BLaER1 (cell line): ENCODE data around the gene ANTXR1.
"Not testable (repeated sequence)": the region's sequence is repeated elsewhere in the genome, so short reads cannot be mapped to it uniquely, and the experiment has no call there.

ENCODE experiments used
- H3K27ac ChIP-seq: shearing (Covaris generic); formaldehyde crosslinking; 2 replicates; pipeline ENCODE4 v1.8.1; 2022
- H3K27me3 ChIP-seq: shearing (Covaris generic); formaldehyde crosslinking; 2 replicates; pipeline ENCODE4 v1.8.1; 2022
- H3K36me3 ChIP-seq: shearing (Covaris generic); formaldehyde crosslinking; 2 replicates; pipeline ENCODE4 v1.8.1; 2022
- H3K4me1 ChIP-seq: shearing (Covaris generic); formaldehyde crosslinking; 2 replicates; pipeline ENCODE4 v1.8.1; 2022
- H3K4me2 ChIP-seq: shearing (Covaris generic); formaldehyde crosslinking; 2 replicates; pipeline ENCODE4 v1.8.1; 2022
- H3K4me3 ChIP-seq: shearing (Covaris generic); formaldehyde crosslinking; 2 replicates; pipeline ENCODE4 v1.8.1; 2022
- H3K9ac ChIP-seq: shearing (Covaris generic); formaldehyde crosslinking; 2 replicates; pipeline ENCODE4 v1.8.1; 2022
- H3K9me3 ChIP-seq: shearing (Covaris generic); formaldehyde crosslinking; 2 replicates; pipeline ENCODE4 v1.8.1; 2022
- H4K20me1 ChIP-seq: shearing (Covaris generic); formaldehyde crosslinking; 2 replicates; pipeline ENCODE4 v1.8.1; 2022
- Cebpa-rat ChIP-seq: shearing (Covaris generic); IDR thresholded peaks from 2 replicates; pipeline ENCODE4 v1.8.1; 2022

Gene ANTXR1

DNA sequence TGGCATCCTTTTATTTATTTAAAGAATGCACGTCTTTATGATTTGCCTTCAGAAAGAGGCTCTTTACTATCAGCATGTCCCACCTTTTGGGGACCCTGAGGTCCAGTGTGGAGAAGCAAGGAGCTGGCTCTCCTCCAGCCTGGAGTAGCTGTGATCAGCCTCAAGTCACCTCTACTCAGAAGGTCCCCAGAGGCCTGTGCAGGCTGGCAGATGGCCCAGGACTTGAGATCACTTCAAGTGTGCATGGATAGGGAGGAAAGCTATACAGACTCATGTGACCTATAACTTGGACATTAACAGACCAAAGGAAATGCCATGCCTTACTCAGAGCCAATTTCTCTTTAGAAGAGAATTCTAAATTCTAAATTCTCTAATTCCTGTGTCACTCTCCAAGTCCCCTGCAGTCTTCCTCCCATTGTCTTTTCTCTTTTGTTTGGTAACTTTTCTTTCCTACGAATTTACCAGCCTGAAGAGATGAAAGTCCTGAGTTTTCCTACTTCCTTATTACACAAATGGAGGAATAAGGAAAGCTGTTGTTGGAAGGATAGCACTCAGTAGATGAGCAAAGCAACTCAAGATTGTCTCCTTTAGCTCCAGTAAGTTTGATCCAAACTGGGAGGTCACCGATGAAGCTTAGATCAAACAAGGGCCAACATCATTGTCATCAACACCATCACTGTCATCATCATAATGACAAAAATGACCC lies 210.1 kb downstream of the ANTXR1 start:
- H3K27me3 ChIP-seq: no peaks in the 10 kb centered on the region
- H3K4me1 ChIP-seq: 0 out of 2 replicates have a peak, but pooled peaks cover 6% of the 10 kb centered on the region
- no peak for TF ChIP-seq Cebpa-rat
- no peaks in the 10 kb centered on the region for H4K20me1 ChIP-seq
- H3K4me3 ChIP-seq: no peak overlapping the region
- no peak overlapping the region for H3K27ac ChIP-seq
- H3K9me3 ChIP-seq: no peaks in the 10 kb centered on the region
- H3K9ac ChIP-seq: no peak overlapping the region
- no peaks in the 10 kb centered on the region for H3K36me3 ChIP-seq
- no peak overlapping the region for H3K4me2 ChIP-seq

DNA sequence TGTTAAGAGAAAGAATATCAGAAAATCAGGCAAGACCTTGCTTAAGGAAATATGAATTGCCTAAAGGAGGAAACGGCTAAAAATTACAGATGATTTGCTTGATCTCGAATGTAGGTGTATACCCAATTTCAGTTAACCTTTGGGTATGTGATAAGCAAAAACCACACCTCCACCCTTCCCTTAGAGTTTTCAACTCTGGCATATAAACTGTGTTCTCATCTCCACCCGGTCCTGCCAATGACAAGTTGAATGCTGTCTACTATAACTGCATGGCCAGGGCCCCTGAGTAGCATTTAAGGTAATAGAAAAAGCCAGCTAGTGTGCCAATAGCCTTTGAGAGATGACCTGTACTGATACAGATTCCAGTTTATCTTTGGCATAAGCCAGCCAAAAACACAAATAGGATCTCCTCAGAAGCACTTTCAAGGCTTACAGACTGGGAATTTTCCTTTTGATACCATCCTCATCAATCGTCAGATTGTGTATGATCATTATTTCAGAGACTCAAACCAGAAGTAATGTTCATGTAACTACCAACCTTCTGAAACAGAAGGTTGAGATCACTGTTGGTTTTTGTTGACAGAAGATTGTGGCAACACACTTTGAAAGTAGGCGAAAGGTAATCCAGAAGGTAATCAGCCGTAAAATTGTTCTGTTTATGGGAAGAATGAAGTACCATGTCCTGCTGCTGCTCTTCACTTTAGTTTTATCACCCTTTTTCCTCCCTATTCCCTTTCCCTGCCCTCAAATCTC lies 211.0 kb downstream of the ANTXR1 start:
- H3K4me1 ChIP-seq: 0 out of 2 replicates have a peak, but pooled peaks cover 6% of the 10 kb centered on the region
- TF ChIP-seq Cebpa-rat: no peak
- no peaks in the 10 kb centered on the region for H3K36me3 ChIP-seq
- H3K4me2 ChIP-seq: no peak overlapping the region
- no peaks in the 10 kb centered on the region for H3K9me3 ChIP-seq
- H3K27ac ChIP-seq: no peak overlapping the region
- H3K9ac ChIP-seq: no peak overlapping the region
- no peaks in the 10 kb centered on the region for H4K20me1 ChIP-seq
- no peak overlapping the region for H3K4me3 ChIP-seq
- H3K27me3 ChIP-seq: no peaks in the 10 kb centered on the region

DNA sequence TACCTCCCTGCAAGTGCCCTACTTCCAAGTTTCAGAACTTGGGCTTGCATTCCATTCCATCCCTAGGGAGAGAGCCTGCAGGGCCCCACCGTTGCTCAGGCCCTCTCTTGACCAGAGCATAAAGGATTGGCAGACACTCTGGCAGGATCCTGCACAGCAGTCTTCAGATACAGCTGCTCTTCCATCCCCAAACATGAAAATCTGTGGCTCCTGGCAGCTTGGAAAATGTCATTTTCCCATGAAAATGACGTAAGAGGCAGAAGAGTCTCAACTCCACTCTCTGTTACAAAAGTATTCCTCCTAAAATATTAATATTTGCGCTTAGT lies 211.5 kb downstream of the ANTXR1 start:
- Histone ChIP-seq H3K27ac (no peak overlapping the region), H3K4me2 (no peak overlapping the region), H3K4me3 (no peak overlapping the region), H3K9me3 (no peaks in the 10 kb centered on the region), H3K4me1 (0 out of 2 replicates have a peak, but pooled peaks cover 6% of the 10 kb centered on the region), H3K27me3 (no peaks in the 10 kb centered on the region), H4K20me1 (no peaks in the 10 kb centered on the region), H3K9ac (no peak overlapping the region), H3K36me3 (no peaks in the 10 kb centered on the region)
- no peak for TF ChIP-seq Cebpa-rat

DNA sequence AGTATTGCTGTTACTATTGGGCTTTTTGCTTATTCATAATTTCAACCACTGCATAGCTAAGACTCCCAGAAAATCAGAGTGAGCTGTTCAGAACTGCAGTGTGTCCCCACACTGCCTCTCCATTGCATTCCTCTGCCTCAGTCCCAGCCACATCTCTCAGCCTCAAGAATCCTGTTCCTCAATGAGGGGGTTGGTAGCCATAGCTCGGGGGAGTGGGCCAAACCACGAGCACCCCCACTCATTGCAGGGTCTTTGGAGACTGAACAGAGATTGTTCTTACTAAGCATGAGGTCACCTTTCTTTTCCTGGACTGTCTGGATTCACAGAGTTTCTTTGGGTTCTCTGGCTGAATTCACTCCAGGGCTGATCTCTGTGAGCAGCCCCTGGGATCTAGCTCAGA lies 213.0 kb downstream of the ANTXR1 start:
- Histone ChIP-seq H3K4me1 (0 out of 2 replicates have a peak, but pooled peaks cover 6% of the 10 kb centered on the region), H3K27ac (no peak overlapping the region), H3K4me2 (no peak overlapping the region), H3K27me3 (no peaks in the 10 kb centered on the region), H3K4me3 (no peak overlapping the region), H3K9me3 (no peaks in the 10 kb centered on the region), H3K9ac (no peak overlapping the region), H4K20me1 (no peaks in the 10 kb centered on the region), H3K36me3 (no peaks in the 10 kb centered on the region)
- TF ChIP-seq Cebpa-rat: no peak

DNA sequence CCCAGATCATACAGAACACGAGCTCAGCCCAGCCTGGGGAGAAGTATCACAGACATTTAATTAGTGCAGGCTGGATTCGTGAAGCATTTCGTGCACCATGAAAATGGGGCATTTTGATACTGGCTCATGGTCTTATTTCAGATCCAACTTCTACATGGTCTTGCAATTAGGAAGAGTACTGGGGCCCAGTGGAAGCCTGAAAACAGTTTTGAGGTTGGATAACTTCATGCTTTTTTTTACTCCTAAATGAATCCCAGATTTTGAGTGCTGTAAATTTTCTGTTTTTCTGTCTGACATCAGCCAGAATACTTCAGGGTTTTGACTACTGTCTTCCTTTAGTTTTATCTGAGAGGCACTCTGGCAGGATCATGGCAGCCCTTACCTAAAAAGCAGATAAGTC lies 213.9 kb downstream of the ANTXR1 start:
- Histone ChIP-seq H3K9me3 (no peaks in the 10 kb centered on the region), H3K36me3 (no peaks in the 10 kb centered on the region)

DNA sequence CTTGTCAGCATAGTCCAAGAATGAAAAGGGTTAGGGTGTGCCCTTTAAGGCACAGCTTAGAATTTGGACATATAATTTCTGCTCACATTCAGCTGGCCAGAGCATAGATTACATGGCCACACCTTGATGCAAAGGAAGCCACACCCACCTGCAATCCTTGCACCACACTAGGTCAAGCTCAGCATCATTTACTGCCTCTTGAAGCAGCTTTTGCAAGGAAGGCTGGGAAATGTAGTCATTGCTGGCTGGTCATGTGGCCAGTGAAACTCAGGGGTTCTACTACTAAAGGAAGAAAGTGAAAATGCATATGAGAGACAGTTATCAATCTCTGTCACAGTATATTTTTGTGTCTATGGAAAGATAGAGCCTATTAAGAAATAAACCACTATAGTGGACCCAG lies 214.7 kb downstream of the ANTXR1 start:
- Histone ChIP-seq H3K9ac (no peak overlapping the region), H3K27ac (no peak overlapping the region), H4K20me1 (no peaks in the 10 kb centered on the region), H3K27me3 (no peaks in the 10 kb centered on the region), H3K36me3 (no peaks in the 10 kb centered on the region), H3K4me3 (no peak overlapping the region), H3K4me2 (no peak overlapping the region), H3K9me3 (no peaks in the 10 kb centered on the region), H3K4me1 (0 out of 2 replicates have a peak, but pooled peaks cover 4% of the 10 kb centered on the region)
- TF ChIP-seq Cebpa-rat: no peak

More for the DNA sequence above, 213.9 kb downstream of the ANTXR1 start:
- H3K27me3 ChIP-seq: no peaks in the 10 kb centered on the region
- H4K20me1 ChIP-seq: no peaks in the 10 kb centered on the region
- no peak overlapping the region for H3K9ac ChIP-seq
- no peak for TF ChIP-seq Cebpa-rat
- no peak overlapping the region for H3K4me3 ChIP-seq
- H3K27ac ChIP-seq: no peak overlapping the region
- H3K4me2 ChIP-seq: no peak overlapping the region
- 0 out of 2 replicates have a peak, but pooled peaks cover 6% of the 10 kb centered on the region for H3K4me1 ChIP-seq

DNA sequence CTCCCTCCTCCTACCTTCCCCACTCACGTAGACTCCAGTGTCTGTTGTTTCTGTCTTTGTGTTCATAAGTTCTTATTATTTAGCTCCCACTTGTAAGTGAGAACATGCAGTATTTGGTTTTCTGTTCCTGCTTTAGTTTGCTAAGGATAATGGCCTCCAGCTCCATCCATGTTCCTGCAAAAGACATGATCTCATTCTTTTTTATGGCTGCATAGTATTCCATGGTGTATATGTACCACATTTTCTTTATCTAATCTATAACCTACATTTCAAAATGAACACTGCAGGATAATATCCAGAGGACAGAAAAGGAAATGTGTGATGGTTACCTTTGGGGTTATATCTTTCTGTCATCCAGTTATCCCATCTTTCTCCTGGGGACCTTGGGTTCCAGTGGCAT lies 218.0 kb downstream of the ANTXR1 start:
- not testable (repeated sequence) for H3K4me2 ChIP-seq, H4K20me1 ChIP-seq, H3K9ac ChIP-seq, H3K36me3 ChIP-seq, H3K9me3 ChIP-seq, H3K4me3 ChIP-seq, H3K4me1 ChIP-seq, H3K27ac ChIP-seq, H3K27me3 ChIP-seq

DNA sequence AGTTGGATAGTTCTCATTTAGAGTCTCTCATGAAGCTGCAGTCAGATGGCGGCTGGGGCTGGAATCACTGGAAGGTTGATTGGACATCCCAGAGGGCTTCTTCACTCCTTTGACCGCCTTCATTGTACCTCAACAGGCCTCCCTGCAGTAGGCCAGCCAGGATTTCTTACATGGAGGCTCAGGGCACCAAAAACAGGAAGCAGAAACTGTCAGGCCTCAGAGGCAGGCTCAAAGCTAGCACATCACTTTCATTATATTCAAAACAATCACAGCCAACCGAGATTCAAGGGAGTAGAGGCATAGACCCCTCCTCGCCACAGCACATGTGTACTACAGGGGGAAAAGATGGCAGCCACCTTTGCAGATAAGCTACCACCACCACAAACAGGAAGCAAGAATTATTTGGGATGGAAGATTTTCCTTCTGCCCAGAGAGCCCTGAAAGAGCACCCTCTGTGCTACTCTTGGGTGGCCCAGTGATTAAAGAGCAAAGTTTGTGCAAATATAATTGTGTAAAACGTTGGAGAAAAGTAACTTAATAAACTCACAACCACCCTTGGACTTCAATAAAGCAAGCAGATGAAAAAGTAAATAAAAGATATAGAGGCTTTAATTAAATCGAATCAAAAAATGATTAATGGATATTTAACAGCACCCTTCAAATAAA lies 218.8 kb downstream of the ANTXR1 start:
- no peak overlapping the region for H3K4me3 ChIP-seq
- no peaks in the 10 kb centered on the region for H3K4me1 ChIP-seq
- no peaks in the 10 kb centered on the region for H3K36me3 ChIP-seq
- no peaks in the 10 kb centered on the region for H4K20me1 ChIP-seq
- H3K27ac ChIP-seq: no peak overlapping the region
- no peak overlapping the region for H3K9ac ChIP-seq
- H3K9me3 ChIP-seq: no peaks in the 10 kb centered on the region
- H3K4me2 ChIP-seq: no peak overlapping the region
- TF ChIP-seq Cebpa-rat: no peak
- no peaks in the 10 kb centered on the region for H3K27me3 ChIP-seq

DNA sequence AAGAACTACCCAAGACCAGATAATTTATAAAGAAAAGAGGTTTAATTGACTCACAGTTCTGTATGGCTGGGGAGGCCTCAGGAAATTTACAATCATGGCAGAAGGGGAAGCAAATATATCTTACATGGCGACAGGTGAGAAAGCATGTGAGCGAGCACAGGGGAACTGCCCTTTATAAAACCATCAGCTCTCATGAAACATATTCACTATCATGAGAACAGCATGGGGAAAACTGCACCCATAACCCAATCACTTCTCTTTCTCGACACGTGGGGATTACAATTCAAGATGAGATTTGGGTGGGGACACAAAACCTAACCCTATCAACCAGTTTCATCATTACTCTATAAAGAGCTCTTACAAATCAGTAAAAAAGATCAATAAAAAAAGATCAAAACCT lies 222.9 kb downstream of the ANTXR1 start:
- H3K4me2 ChIP-seq, H3K27me3 ChIP-seq, H3K9ac ChIP-seq, H3K9me3 ChIP-seq, H3K36me3 ChIP-seq, H4K20me1 ChIP-seq, H3K4me1 ChIP-seq, H3K4me3 ChIP-seq, H3K27ac ChIP-seq: not testable (repeated sequence)

DNA sequence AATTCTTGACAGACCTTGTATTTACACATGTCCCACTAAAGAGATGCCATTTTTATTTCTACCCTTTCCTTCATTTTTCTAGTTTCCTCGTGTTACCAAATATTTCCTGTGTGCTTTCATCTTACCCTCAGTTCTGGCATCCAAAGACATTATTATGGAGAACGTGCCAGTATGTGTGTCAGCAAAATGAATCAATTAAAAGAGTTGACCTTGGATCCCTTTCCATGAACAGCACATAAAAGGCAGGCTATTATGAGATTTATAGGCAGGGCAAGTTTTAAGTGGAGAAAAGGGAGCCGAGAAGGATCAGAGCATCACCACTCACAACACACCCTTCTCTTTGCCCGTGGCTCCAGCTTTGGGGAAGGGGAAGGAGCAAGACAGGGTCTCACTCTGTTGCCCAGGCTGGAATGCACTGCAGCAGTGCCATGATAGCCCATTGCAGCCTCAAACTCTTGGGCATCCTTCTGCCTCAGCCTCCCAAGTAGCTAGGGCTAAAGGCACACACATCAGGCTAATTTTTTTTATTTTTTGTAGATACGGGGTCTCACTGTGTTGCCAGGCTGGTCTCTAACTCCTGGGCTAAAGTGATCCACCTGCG lies 224.2 kb downstream of the ANTXR1 start:
- Histone ChIP-seq H3K4me3 (no peak overlapping the region), H3K4me2 (no peak overlapping the region), H3K27ac (no peak overlapping the region), H3K36me3 (no peaks in the 10 kb centered on the region), H3K4me1 (no peaks in the 10 kb centered on the region), H3K9me3 (no peaks in the 10 kb centered on the region), H3K9ac (no peak overlapping the region), H4K20me1 (no peaks in the 10 kb centered on the region), H3K27me3 (no peaks in the 10 kb centered on the region)
- no peak for TF ChIP-seq Cebpa-rat
